ENCODE results near the gene ARAP1. TPM values are rescaled to one million over a fixed set of nuclear protein-coding genes. Genes with fewer than 3 reads are reported as not detected.
"Not testable (repeated sequence)": the region's sequence is repeated elsewhere in the genome, so short reads cannot be mapped to it uniquely, and the experiment has no call there.

ARAP1 gene
- total RNA-seq, 1 donor from 2014 or later, result 79.0 TPM

- Mint-ChIP-seq H3K9me3 (no peaks in the 10 kb centered on the region), H3K27me3 (ENCODE audit: low read depth) (no peaks in the 10 kb centered on the region), H3K4me1 (peaks cover 25% of the 10 kb centered on the region), H3K36me3 (ENCODE audit: low read depth) (no peaks in the 10 kb centered on the region), H3K4me3 (no peak overlapping the region), H3K27ac (ENCODE audit: unreplicated experiment) (no peak overlapping the region)
- TF ChIP-seq, protein P1, sequence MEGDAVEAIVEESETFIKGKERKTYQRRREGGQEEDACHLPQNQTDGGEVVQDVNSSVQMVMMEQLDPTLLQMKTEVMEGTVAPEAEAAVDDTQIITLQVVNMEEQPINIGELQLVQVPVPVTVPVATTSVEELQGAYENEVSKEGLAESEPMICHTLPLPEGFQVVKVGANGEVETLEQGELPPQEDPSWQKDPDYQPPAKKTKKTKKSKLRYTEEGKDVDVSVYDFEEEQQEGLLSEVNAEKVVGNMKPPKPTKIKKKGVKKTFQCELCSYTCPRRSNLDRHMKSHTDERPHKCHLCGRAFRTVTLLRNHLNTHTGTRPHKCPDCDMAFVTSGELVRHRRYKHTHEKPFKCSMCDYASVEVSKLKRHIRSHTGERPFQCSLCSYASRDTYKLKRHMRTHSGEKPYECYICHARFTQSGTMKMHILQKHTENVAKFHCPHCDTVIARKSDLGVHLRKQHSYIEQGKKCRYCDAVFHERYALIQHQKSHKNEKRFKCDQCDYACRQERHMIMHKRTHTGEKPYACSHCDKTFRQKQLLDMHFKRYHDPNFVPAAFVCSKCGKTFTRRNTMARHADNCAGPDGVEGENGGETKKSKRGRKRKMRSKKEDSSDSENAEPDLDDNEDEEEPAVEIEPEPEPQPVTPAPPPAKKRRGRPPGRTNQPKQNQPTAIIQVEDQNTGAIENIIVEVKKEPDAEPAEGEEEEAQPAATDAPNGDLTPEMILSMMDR (conservative IDR thresholded peaks at IDR 0.05), result no peak
- DNase-seq (ENCODE audit: low read depth, low spot score), result no peak
These were observed 40.3 kb upstream of the ARAP1 start for GRCh38 chr11:72792437-72793021.

GRCh38 chr11:72791228-72791627 lies 39.0 kb upstream of the ARAP1 start:
- H3K27ac Mint-ChIP-seq (ENCODE audit: unreplicated experiment); H3K27me3 Mint-ChIP-seq (ENCODE audit: low read depth); DNase-seq (ENCODE audit: low read depth, low spot score); H3K36me3 Mint-ChIP-seq (ENCODE audit: low read depth); H3K9me3 Mint-ChIP-seq: not testable (repeated sequence)
- Mint-ChIP-seq H3K4me1 (peaks cover 33% of the 10 kb centered on the region), H3K4me3 (peak overlapping the region; percentile 9)

DNA sequence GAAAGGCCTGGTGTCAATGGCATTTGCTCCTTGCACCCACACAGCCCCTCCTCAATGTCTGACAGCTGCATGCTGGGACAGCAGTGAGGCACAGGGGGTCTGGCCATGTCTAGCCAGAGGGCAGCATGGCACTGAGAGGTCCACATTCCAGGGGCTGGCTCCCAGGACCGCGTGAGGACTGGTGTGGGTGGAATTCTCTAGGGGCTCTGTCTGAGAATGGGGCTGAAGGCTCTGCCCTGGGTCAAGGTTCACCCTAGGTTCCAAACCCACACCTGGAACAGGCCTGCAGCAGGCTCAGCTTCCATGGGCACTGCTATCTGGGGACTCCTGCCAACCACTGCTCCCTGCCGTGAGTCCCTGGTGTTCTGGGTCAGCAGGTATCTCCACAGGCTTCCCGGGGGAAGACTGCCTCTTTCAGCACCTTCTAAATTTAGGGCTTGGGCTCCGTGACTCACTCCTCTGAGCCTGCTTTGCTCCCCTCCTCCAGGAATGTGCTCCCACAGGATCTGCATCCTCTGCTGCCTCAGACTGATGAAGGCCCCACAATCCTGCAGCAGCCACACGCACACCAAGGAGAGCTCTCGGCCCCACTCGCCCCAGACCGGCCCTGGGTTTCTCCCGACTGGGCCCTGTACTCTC lies 37.4 kb upstream of the ARAP1 start:
- H3K9me3 Mint-ChIP-seq, result no peaks in the 10 kb centered on the region
- H3K4me1 Mint-ChIP-seq, result peaks cover 30% of the 10 kb centered on the region
- TF ChIP-seq, protein P1 (conservative IDR thresholded peaks at IDR 0.05), result no peak
- no peak overlapping the region for H3K27ac Mint-ChIP-seq (ENCODE audit: unreplicated experiment)
- no peaks in the 10 kb centered on the region for H3K27me3 Mint-ChIP-seq (ENCODE audit: low read depth)
- no peak for DNase-seq (ENCODE audit: low read depth, low spot score)
- no peaks in the 10 kb centered on the region for H3K36me3 Mint-ChIP-seq (ENCODE audit: low read depth)
- no peak overlapping the region for H3K4me3 Mint-ChIP-seq

- Mint-ChIP-seq H3K9me3 (no peaks in the 10 kb centered on the region), H3K36me3 (ENCODE audit: low read depth) (no peaks in the 10 kb centered on the region), H3K4me1 (peaks cover 17% of the 10 kb centered on the region), H3K4me3 (no peak overlapping the region), H3K27me3 (ENCODE audit: low read depth) (no peaks in the 10 kb centered on the region), H3K27ac (ENCODE audit: unreplicated experiment) (no peak overlapping the region)
- TF ChIP-seq, protein P1 (conservative IDR thresholded peaks at IDR 0.05), result no peak
- DNase-seq (ENCODE audit: low read depth, low spot score), result no peak
These were observed 36.0 kb upstream of the ARAP1 start for GRCh38 chr11:72788241-72788640.

- no peak overlapping the region for H3K27ac Mint-ChIP-seq (ENCODE audit: unreplicated experiment)
- TF ChIP-seq, protein P1 (conservative IDR thresholded peaks at IDR 0.05), result peak; percentile 46
- peaks cover under 1% of the 10 kb centered on the region for H3K27me3 Mint-ChIP-seq (ENCODE audit: low read depth)
- peaks cover 14% of the 10 kb centered on the region for H3K4me1 Mint-ChIP-seq
- DNase-seq (ENCODE audit: low read depth, low spot score), result no peak
- no peaks in the 10 kb centered on the region for H3K9me3 Mint-ChIP-seq
- peak overlapping the region; percentile 61 for H3K4me3 Mint-ChIP-seq
- no peaks in the 10 kb centered on the region for H3K36me3 Mint-ChIP-seq (ENCODE audit: low read depth)
These were observed 35.3 kb upstream of the ARAP1 start for GRCh38 chr11:72787216-72788104.

Data from neural crest cell (in vitro differentiated cells).